GM23338 (cell line): ENCODE measurements around the gene CEP131. TPM values are rescaled to one million over a fixed set of nuclear protein-coding genes. Genes with fewer than 3 reads are reported as not detected.

Experiments used
- ATAC-seq: fragments of 200-7000 bp; cut with Tn5 transposase; 3 replicates; pipeline ENCODE4 v1.9.1; 2020
- DNase-seq: peaks from one replicate; pipeline ENCODE4 v3.0.0-alpha.2; 2015; ENCODE audit warnings: low spot score
- H2AFZ ChIP-seq: fragments of 200-600 bp; sonication (generic); 2 replicates; pipeline ENCODE4 v1.8.0; 2016; ENCODE audit warnings: antibody characterized with exemption, mild to moderate bottlenecking, moderate library complexity
- H3F3A ChIP-seq: fragments of 200-600 bp; sonication (generic); replicated peaks from 2 replicates; pipeline ENCODE4 v1.8.0; 2017; ENCODE audit warnings: antibody characterized with exemption, mixed run types, low read depth
- H3K27ac ChIP-seq: fragments of 200-600 bp; sonication (generic); 2 replicates; pipeline ENCODE4 v1.6.1; 2016; ENCODE audit warnings: low read depth
- H3K27me3 ChIP-seq: fragments of 200-600 bp; sonication (generic); 2 replicates; pipeline ENCODE4 v1.8.0; 2016; ENCODE audit warnings: mild to moderate bottlenecking, mixed run types, moderate library complexity; ENCODE audit not compliant: insufficient read depth
- H3K36me3 ChIP-seq: fragments of 200-600 bp; sonication (generic); 2 replicates; pipeline ENCODE4 v1.8.0; 2016; ENCODE audit warnings: mild to moderate bottlenecking; ENCODE audit not compliant: insufficient read depth
- H3K4me1 ChIP-seq: fragments of 200-600 bp; sonication (generic); 2 replicates; pipeline ENCODE4 v1.8.0; 2016; ENCODE audit warnings: mild to moderate bottlenecking, moderate library complexity; ENCODE audit not compliant: insufficient read depth
- H3K4me2 ChIP-seq: fragments of 200-600 bp; sonication (generic); 2 replicates; pipeline ENCODE4 v1.7.1; 2017; ENCODE audit warnings: mixed run types
- H3K4me3 ChIP-seq: fragments of 200-600 bp; sonication (generic); 2 replicates; pipeline ENCODE4 v1.6.1; 2016; ENCODE audit warnings: mixed run types
- H3K79me2 ChIP-seq: fragments of 200-600 bp; sonication (generic); replicated peaks from 2 replicates; pipeline ENCODE4 v1.8.0; 2017; ENCODE audit warnings: mild to moderate bottlenecking; ENCODE audit not compliant: insufficient read depth
- H3K9me2 ChIP-seq: fragments of 200-600 bp; sonication (generic); 2 replicates; pipeline ENCODE4 v1.8.0; 2017; ENCODE audit not compliant: insufficient read depth
- H4K20me1 ChIP-seq: fragments of 200-600 bp; sonication (generic); replicated peaks from 2 replicates; pipeline ENCODE4 v1.8.0; 2017; ENCODE audit warnings: mild to moderate bottlenecking; ENCODE audit not compliant: insufficient read depth
- H3K27ac Mint-ChIP-seq: 2 replicates; pipeline ENCODE4 v1.8.0; 2020; ENCODE audit warnings: inconsistent platforms, mild to moderate bottlenecking, moderate library complexity, mixed read lengths
- H3K27me3 Mint-ChIP-seq: 3 replicates; pipeline ENCODE4 v1.8.0; 2022; ENCODE audit warnings: low read depth, mild to moderate bottlenecking, moderate library complexity, mixed read lengths, inconsistent platforms; ENCODE audit not compliant: insufficient read depth, poor library complexity
- H3K36me3 Mint-ChIP-seq: 3 replicates; pipeline ENCODE4 v1.8.0; 2021; ENCODE audit warnings: low read depth, mild to moderate bottlenecking, inconsistent platforms, moderate library complexity, mixed read lengths
- H3K4me1 Mint-ChIP-seq: 3 replicates; pipeline ENCODE4 v1.8.0; 2020; ENCODE audit warnings: mild to moderate bottlenecking, inconsistent platforms, mixed read lengths
- H3K4me3 Mint-ChIP-seq: 3 replicates; pipeline ENCODE4 v1.8.0; 2021; ENCODE audit warnings: moderate library complexity, mild to moderate bottlenecking, inconsistent platforms, mixed read lengths
- H3K9me3 Mint-ChIP-seq: 3 replicates; pipeline ENCODE4 v1.8.0; 2020; ENCODE audit warnings: moderate library complexity, mild to moderate bottlenecking, inconsistent platforms, mixed read lengths
- CREB1 ChIP-seq: fragments of 250-450 bp; sonication (Bioruptor Pico); IDR thresholded peaks from 2 replicates; pipeline ENCODE4 v1.5.0; 2020; ENCODE audit warnings: low read depth, mild to moderate bottlenecking, moderate library complexity
- CTCF ChIP-seq, 2 experiments: fragments of 200-600 bp in 1 of 2; sonication (generic) in 1 of 2; conservative IDR thresholded peaks; 2 replicates each; pipeline versions ENCODE4 v1.5.1 to v1.6.1; 2016 to 2017; ENCODE audit warnings: antibody characterized with exemption in 2 of 2, low read depth in 2 of 2, mild to moderate bottlenecking in 2 of 2, moderate library complexity in 1 of 2
- ETS1 ChIP-seq: IDR thresholded peaks from 2 replicates; pipeline ENCODE4 v1.6.1; 2016; ENCODE audit warnings: antibody characterized with exemption
- EZH2 ChIP-seq: fragments of 200-600 bp; sonication (generic); IDR thresholded peaks from one replicate; pipeline ENCODE4 v1.8.0; 2017; ENCODE audit warnings: antibody characterized with exemption, mild to moderate bottlenecking, low read depth; ENCODE audit not compliant: unreplicated experiment
- EZH2phosphoT487 ChIP-seq: fragments of 200-600 bp; sonication (generic); IDR thresholded peaks from one replicate; pipeline ENCODE4 v1.8.1; 2018; ENCODE audit warnings: antibody characterized with exemption; ENCODE audit not compliant: unreplicated experiment
- JUNB ChIP-seq: IDR thresholded peaks from one replicate; pipeline ENCODE4 v1.6.1; 2016; ENCODE audit warnings: antibody characterized with exemption; ENCODE audit not compliant: unreplicated experiment
- NANOG ChIP-seq: IDR thresholded peaks from 2 replicates; pipeline ENCODE4 v1.6.1; 2016; ENCODE audit warnings: antibody characterized with exemption, borderline replicate concordance
- POLR2AphosphoS5 ChIP-seq: IDR thresholded peaks from 2 replicates; pipeline ENCODE4 v1.6.1; 2016; ENCODE audit warnings: antibody characterized with exemption, low read depth
- REST ChIP-seq: IDR thresholded peaks from one replicate; pipeline ENCODE4 v1.6.1; 2018; ENCODE audit warnings: antibody characterized with exemption; ENCODE audit not compliant: unreplicated experiment
- STAT1 ChIP-seq: IDR thresholded peaks from one replicate; pipeline ENCODE4 v1.6.1; 2016; ENCODE audit warnings: antibody characterized with exemption; ENCODE audit not compliant: unreplicated experiment
- ZNF114 ChIP-seq: fragments of 250-450 bp; sonication (Bioruptor Pico); IDR thresholded peaks from 2 replicates; pipeline ENCODE4 v1.5.0; 2020; ENCODE audit warnings: mild to moderate bottlenecking, moderate library complexity
- ZNF331 ChIP-seq: fragments of 250-450 bp; sonication (Bioruptor Pico); IDR thresholded peaks from 2 replicates; pipeline ENCODE4 v1.5.0; 2020; ENCODE audit warnings: low read depth, mild to moderate bottlenecking, moderate library complexity
- ZNF462 ChIP-seq: fragments of 250-450 bp; sonication (Bioruptor Pico); IDR thresholded peaks from 2 replicates; pipeline ENCODE4 v1.5.0; 2020; ENCODE audit warnings: mild to moderate bottlenecking, moderate library complexity
- polyA plus RNA-seq: library from polyadenylated mRNA; unstranded; fragments of >200 nt; fragmentation: Nextera tagmentation; extraction: Ambion mirVana; gene quantifications from 2 replicates; pipeline ENCODE4 v1.2.1, GENCODE V29; 2016
- total RNA-seq: library from RNA; depleted of rRNA; stranded (reverse); fragments of >200 nt; shearing (Covaris generic); gene quantifications from 2 replicates; pipeline ENCODE4 v1.2.3, GENCODE V29; 2014

The CEP131 gene
- total and polyA plus RNA-seq, 2 experiments from 2014 or later, result 26.8 to 35.5 TPM

- Histone ChIP-seq H3K4me3 (no peak overlapping the region), H2AFZ (no peak overlapping the region), H3K27me3 (no peaks in the 10 kb centered on the region), H3K4me1 (peaks cover 3% of the 10 kb centered on the region; the same call in 1 of the 2 replicates), H3K36me3 (no peaks in the 10 kb centered on the region), H3K79me2 (no peaks in the 10 kb centered on the region), H4K20me1 (no peaks in the 10 kb centered on the region; the same call in 1 of the 2 replicates), H3K4me2 (no peak overlapping the region), H3K9me2 (peaks cover 5% of the 10 kb centered on the region), H3K27ac (no peak overlapping the region), H3F3A (peaks cover 2% of the 10 kb centered on the region; the same call in 1 of the 2 replicates)
- peaks cover 21% of the 10 kb centered on the region for H3K27me3 Mint-ChIP-seq
- DNase-seq (no peak), ATAC-seq (no peak)
- TF ChIP-seq REST (no peak), ZNF114 (CRISPR knock-in tag) (no peak), STAT1 (no peak), NANOG (no peak), EZH2phosphoT487 (no peak), EZH2 (no peak), POLR2AphosphoS5 (no peak), JUNB (no peak), CTCF (conservative IDR thresholded peaks at IDR 0.05; ENCODE audit: low read depth in 2 of 2) (no peak), ZNF462 (CRISPR knock-in tag) (no peak), CREB1 (CRISPR knock-in tag) (no peak), ETS1 (no peak), ZNF331 (CRISPR knock-in tag) (no peak)
- H3K9me3 Mint-ChIP-seq, result peaks cover 3% of the 10 kb centered on the region; the same call in 1 of the 3 replicates
- H3K27ac Mint-ChIP-seq, result no peak overlapping the region
- peaks cover 6% of the 10 kb centered on the region; the same call in 2 of the 3 replicates for H3K36me3 Mint-ChIP-seq
- peaks cover 27% of the 10 kb centered on the region for H3K4me1 Mint-ChIP-seq
- no peak overlapping the region for H3K4me3 Mint-ChIP-seq
Measured at GRCh38 chr17:81251094-81251708, 28.4 kb upstream of the CEP131 start.
